Keratinocyte (primary cell): ENCODE data around the gene OLFML1.

ENCODE experiments used
- EZH2 ChIP-seq: IDR thresholded peaks from one replicate; pipeline ENCODE4 v1.6.1; 2012; ENCODE audit warnings: inconsistent platforms, mild to moderate bottlenecking, low read length, moderate library complexity
- TF ChIP-seq, protein P1 (sequence below), 3 experiments: IDR thresholded peaks in 1 of 3; conservative IDR thresholded peaks in 1 of 3; optimal IDR thresholded peaks in 1 of 3; 2 replicates in 2 of 3; 3 replicates in 1 of 3; pipeline versions ENCODE3 to v1.5.1; 2011; ENCODE audit warnings: low read length in 3 of 3, mild to moderate bottlenecking in 3 of 3, moderate library complexity in 2 of 3, control low read depth in 1 of 3, inconsistent platforms in 1 of 3; ENCODE audit not compliant: insufficient read depth in 2 of 3; ENCODE audit errors: extremely low read depth in 1 of 3

DNA sequence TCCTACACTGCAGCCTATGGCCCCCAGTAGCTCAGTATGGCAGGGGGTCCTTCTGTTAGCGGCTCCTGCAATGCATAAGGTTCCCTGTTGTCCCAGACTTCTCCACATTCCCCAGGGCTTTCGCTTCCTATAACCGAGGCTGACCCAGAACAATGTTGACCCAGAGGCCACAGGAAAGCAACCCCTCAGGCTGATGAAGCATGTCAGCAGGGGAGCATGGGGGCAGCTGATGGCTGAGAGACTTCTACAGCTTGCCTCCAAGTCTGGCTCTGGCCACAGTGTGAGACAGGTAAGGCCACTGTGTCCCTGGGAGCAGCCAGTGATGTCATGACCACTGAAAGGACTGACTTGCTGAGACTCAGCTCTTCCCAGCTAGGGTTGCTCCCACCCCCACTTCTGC is 15.9 kb downstream of the OLFML1 start:
- TF ChIP-seq, protein P1, sequence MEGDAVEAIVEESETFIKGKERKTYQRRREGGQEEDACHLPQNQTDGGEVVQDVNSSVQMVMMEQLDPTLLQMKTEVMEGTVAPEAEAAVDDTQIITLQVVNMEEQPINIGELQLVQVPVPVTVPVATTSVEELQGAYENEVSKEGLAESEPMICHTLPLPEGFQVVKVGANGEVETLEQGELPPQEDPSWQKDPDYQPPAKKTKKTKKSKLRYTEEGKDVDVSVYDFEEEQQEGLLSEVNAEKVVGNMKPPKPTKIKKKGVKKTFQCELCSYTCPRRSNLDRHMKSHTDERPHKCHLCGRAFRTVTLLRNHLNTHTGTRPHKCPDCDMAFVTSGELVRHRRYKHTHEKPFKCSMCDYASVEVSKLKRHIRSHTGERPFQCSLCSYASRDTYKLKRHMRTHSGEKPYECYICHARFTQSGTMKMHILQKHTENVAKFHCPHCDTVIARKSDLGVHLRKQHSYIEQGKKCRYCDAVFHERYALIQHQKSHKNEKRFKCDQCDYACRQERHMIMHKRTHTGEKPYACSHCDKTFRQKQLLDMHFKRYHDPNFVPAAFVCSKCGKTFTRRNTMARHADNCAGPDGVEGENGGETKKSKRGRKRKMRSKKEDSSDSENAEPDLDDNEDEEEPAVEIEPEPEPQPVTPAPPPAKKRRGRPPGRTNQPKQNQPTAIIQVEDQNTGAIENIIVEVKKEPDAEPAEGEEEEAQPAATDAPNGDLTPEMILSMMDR (optimal IDR thresholded peaks at IDR 0.05 in 1 of 3, IDR thresholded peaks at IDR 0.05 in 1 of 3, conservative IDR thresholded peaks at IDR 0.05 in 1 of 3; ENCODE audit: extremely low read depth in 1 of 3, insufficient read depth in 2 of 3, low read length in 3 of 3) = no peak
- TF ChIP-seq EZH2 = no peak
